Parathyroid adenoma (tissue), 2 donors: ENCODE results near the gene DPCD.

Experiments used
- H2AFZ ChIP-seq: fragments of 300-600 bp; sonication (generic); one replicate; pipeline ENCODE4 v1.7.0; 2017; ENCODE audit warnings: antibody characterized with exemption, mild to moderate bottlenecking
- H3K27ac ChIP-seq: fragments of 300-600 bp; sonication (generic); one replicate; pipeline ENCODE4 v1.7.0; 2017
- H3K27me3 ChIP-seq: fragments of 300-600 bp; sonication (generic); one replicate; pipeline ENCODE4 v1.7.0; 2017; ENCODE audit warnings: low read length; ENCODE audit not compliant: control insufficient read depth, insufficient read depth
- H3K36me3 ChIP-seq: fragments of 300-600 bp; sonication (generic); one replicate; pipeline ENCODE4 v1.7.0; 2017; ENCODE audit warnings: low read length; ENCODE audit not compliant: control insufficient read depth, insufficient read depth
- H3K4me1 ChIP-seq: fragments of 300-600 bp; sonication (generic); one replicate; pipeline ENCODE4 v1.7.0; 2017; ENCODE audit warnings: control low read depth
- H3K4me2 ChIP-seq: fragments of 300-600 bp; sonication (generic); one replicate; pipeline ENCODE4 v1.7.0; 2017; ENCODE audit warnings: low read length
- H3K4me3 ChIP-seq: fragments of 300-600 bp; sonication (generic); one replicate; pipeline ENCODE4 v1.7.0; 2017; ENCODE audit warnings: low read depth, low read length
- H3K79me2 ChIP-seq: fragments of 300-600 bp; sonication (generic); one replicate; pipeline ENCODE4 v1.7.0; 2017; ENCODE audit warnings: control low read depth
- H3K9ac ChIP-seq: fragments of 300-600 bp; sonication (generic); one replicate; pipeline ENCODE4 v1.7.0; 2017; ENCODE audit warnings: mild to moderate bottlenecking
- H3K9me3 ChIP-seq: fragments of 300-600 bp; sonication (generic); one replicate; pipeline ENCODE4 v1.7.0; 2017; ENCODE audit warnings: low read length; ENCODE audit not compliant: control insufficient read depth
- TF ChIP-seq, protein P1 (sequence below): fragments of 300-600 bp; sonication (generic); IDR thresholded peaks from one replicate; pipeline ENCODE4 v1.7.0; 2017; ENCODE audit warnings: antibody characterized with exemption, mild to moderate bottlenecking
- donor health status: primary hyperparathyroidism.

The DPCD gene

DNA sequence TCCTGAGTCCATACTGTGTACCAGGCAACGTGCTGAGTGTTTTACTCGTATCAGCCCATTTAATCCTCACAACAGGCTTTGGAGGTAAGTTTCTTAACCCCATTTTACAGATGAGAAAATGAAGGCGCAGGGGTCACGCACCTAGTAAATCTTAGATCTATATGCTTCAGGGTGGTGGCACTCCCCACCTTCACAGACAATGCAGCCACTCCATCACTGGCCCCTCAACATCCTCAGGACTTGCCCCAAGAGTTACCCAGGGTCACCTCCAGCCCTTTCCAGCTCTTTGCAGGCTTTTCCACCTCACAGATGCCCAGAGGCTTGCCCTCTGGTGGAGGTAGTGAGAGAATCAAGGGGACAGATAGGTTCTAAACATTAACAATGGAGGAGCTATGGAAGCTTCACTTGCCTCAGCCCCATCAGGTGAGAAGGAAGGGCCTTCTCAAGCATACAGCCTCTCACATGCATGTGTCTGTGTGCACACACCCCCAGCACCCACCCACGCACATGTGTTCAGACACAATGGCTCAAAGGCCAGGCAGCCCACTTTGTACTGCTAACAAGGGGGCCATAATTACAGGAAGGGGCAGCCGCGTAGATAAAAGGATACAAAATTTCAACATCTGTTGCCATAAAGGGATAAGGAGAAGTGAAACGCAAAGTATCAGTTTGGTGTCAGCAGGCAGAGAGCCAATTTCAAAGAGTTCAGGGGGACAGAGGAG, 29.1 kb downstream of the DPCD start:
- H3K4me1 ChIP-seq, result peaks cover 8% of the 10 kb centered on the region
- H3K27me3 ChIP-seq, result no peaks in the 10 kb centered on the region
- H3K9me3 ChIP-seq, result no peaks in the 10 kb centered on the region
- H2AFZ ChIP-seq, result no peak overlapping the region
- no peak overlapping the region for H3K4me3 ChIP-seq
- H3K4me2 ChIP-seq, result no peak overlapping the region
- H3K79me2 ChIP-seq, result no peaks in the 10 kb centered on the region
- no peak overlapping the region for H3K27ac ChIP-seq
- TF ChIP-seq, protein P1, sequence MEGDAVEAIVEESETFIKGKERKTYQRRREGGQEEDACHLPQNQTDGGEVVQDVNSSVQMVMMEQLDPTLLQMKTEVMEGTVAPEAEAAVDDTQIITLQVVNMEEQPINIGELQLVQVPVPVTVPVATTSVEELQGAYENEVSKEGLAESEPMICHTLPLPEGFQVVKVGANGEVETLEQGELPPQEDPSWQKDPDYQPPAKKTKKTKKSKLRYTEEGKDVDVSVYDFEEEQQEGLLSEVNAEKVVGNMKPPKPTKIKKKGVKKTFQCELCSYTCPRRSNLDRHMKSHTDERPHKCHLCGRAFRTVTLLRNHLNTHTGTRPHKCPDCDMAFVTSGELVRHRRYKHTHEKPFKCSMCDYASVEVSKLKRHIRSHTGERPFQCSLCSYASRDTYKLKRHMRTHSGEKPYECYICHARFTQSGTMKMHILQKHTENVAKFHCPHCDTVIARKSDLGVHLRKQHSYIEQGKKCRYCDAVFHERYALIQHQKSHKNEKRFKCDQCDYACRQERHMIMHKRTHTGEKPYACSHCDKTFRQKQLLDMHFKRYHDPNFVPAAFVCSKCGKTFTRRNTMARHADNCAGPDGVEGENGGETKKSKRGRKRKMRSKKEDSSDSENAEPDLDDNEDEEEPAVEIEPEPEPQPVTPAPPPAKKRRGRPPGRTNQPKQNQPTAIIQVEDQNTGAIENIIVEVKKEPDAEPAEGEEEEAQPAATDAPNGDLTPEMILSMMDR, result no peak
- no peaks in the 10 kb centered on the region for H3K36me3 ChIP-seq
- H3K9ac ChIP-seq, result no peak overlapping the region

DNA sequence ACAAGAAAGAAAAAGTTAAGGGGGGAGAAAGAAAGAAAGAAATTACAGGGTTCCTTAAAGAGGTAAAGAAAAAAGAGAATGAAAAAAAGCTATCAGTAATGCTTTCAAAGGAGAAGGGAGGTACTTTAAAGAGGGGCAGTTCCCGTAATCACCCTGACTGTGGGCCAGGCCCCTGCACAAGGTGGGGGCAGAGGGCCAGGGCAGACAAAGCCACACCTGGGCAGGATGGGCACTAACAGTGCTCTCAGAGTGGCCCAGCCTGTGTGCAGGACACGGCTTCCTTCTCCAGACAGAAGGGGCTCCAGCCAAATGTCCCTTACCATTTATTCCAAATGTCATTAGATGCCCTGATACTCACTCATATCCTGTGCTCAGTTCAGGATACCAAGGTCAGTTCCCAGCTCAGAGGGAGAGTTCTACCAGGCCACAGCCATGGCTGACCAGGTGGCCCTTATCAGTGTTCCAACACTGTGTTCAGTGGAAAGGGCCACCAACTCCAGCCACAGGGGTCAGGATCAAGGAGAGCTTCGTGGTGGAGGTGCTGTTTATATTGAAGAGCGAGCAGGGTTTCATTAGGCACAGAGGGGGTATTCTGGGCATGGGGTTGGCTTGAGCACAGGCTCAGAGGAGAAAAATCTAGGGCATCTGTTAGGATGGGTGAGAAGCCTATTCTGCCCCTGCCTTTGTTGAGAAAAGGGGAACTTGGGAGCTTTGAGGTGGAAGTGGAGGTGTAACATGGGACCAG, 29.9 kb downstream of the DPCD start:
- no peaks in the 10 kb centered on the region for H3K36me3 ChIP-seq
- H3K4me2 ChIP-seq, result no peak overlapping the region
- no peaks in the 10 kb centered on the region for H3K27me3 ChIP-seq

DNA sequence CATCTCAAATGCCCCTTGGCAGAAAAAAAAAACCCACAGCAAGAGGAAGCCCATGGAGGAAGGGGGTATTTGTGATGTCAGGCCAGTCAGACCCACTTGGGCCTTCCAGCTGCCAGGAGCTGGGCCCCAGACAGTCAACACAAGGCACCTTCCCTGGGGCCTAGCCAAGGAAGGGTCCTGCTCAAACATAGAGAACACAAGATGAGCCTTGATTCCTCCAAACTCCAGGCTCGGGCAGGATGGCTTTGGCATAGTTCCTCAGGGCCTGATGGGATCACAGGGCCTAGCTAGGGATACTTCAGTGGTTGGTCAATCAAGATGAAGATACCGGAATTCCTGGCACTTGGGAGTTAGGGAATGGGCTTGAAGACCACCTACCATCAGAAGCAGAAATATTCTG, 30.8 kb downstream of the DPCD start:
- Histone ChIP-seq H3K9me3 (no peaks in the 10 kb centered on the region), H3K4me3 (no peak overlapping the region), H3K9ac (no peak overlapping the region), H3K4me2 (no peak overlapping the region), H3K27ac (no peak overlapping the region), H3K27me3 (no peaks in the 10 kb centered on the region), H3K4me1 (no peaks in the 10 kb centered on the region), H2AFZ (no peak overlapping the region), H3K36me3 (no peaks in the 10 kb centered on the region), H3K79me2 (no peaks in the 10 kb centered on the region)
- TF ChIP-seq, protein P1, result no peak

More for the DNA sequence above, 29.9 kb downstream of the DPCD start:
- TF ChIP-seq, protein P1, result no peak
- H3K4me1 ChIP-seq, result peaks cover 3% of the 10 kb centered on the region
- no peak overlapping the region for H2AFZ ChIP-seq
- H3K79me2 ChIP-seq, result no peaks in the 10 kb centered on the region
- no peak overlapping the region for H3K27ac ChIP-seq
- no peaks in the 10 kb centered on the region for H3K9me3 ChIP-seq
- H3K9ac ChIP-seq, result no peak overlapping the region
- H3K4me3 ChIP-seq, result no peak overlapping the region

DNA sequence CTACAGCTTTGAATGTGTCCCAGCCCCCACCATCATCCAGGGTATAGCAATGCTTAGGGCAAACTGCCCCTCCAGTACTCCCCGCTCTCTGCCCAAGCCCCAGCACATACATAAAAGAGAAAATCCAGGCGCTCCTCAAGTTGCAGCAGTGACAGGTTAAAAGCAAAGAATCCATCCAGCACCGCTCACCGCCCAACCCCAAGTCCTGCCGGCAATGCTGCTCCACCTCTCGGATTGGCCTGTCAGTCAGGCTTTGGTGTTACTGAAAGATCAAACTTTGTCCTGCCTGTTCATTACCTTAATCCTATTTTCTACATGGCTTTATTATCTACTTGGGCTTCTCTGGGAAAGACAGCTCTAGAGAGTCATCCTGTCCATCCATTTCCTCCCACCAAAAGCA, 31.9 kb downstream of the DPCD start:
- Histone ChIP-seq H3K36me3 (no peaks in the 10 kb centered on the region), H3K4me1 (no peaks in the 10 kb centered on the region), H3K27me3 (no peaks in the 10 kb centered on the region), H2AFZ (no peak overlapping the region), H3K4me2 (no peak overlapping the region), H3K9ac (no peak overlapping the region), H3K27ac (no peak overlapping the region), H3K4me3 (no peak overlapping the region), H3K9me3 (no peaks in the 10 kb centered on the region), H3K79me2 (no peaks in the 10 kb centered on the region)
- TF ChIP-seq, protein P1, result no peak
